NOMO-1 treated with dmso at 0.1 percent for 144 hours (cell line): Measurements from ENCODE around the gene CLEC19A.
"Not testable (repeated sequence)": the region's sequence is repeated elsewhere in the genome, so short reads cannot be mapped to it uniquely, and the experiment has no call there.

Experiments
- DNase-seq: peaks from one replicate; lab custom pipeline; 2025; ENCODE audit not compliant: unreplicated experiment; lab: John Stamatoyannopoulos, UW

CLEC19A gene

GRCh38 chr16:19321186-19321585 is 35.7 kb downstream of the CLEC19A start:
- not testable (repeated sequence) for DNase-seq

- no peak for DNase-seq
Observed at GRCh38 chr16:19323596-19323995, 38.1 kb downstream of the CLEC19A start.

- DNase-seq = no peak
Observed at GRCh38 chr16:19328364-19328763, 42.8 kb downstream of the CLEC19A start.

GRCh38 chr16:19329932-19330331 is 44.4 kb downstream of the CLEC19A start:
- no peak for DNase-seq

GRCh38 chr16:19330841-19331397 is 45.4 kb downstream of the CLEC19A start:
- no peak for DNase-seq

GRCh38 chr16:19331794-19332193 is 46.3 kb downstream of the CLEC19A start:
- DNase-seq = no peak

GRCh38 chr16:19338335-19338734 is 52.8 kb downstream of the CLEC19A start:
- DNase-seq = no peak

- DNase-seq = no peak
Observed at GRCh38 chr16:19344224-19344801, 58.8 kb downstream of the CLEC19A start.

GRCh38 chr16:19344980-19345379 is 59.4 kb downstream of the CLEC19A start:
- DNase-seq = no peak

GRCh38 chr16:19346335-19346922 is 60.9 kb downstream of the CLEC19A start:
- DNase-seq = peak; percentile 33

GRCh38 chr16:19348125-19348524 is 62.6 kb downstream of the CLEC19A start:
- DNase-seq = no peak

GRCh38 chr16:19348578-19349315 is 63.2 kb downstream of the CLEC19A start:
- no peak for DNase-seq

- no peak for DNase-seq
Observed at GRCh38 chr16:19354371-19354770, 68.8 kb downstream of the CLEC19A start.

- DNase-seq = no peak
Observed at GRCh38 chr16:19356024-19356952, 70.8 kb downstream of the CLEC19A start.

- DNase-seq = no peak
Observed at GRCh38 chr16:19359556-19359955, 74.0 kb downstream of the CLEC19A start.
